GM21367 (cell line): ENCODE measurements around the gene PWWP2B.
"Not testable (repeated sequence)": the region's sequence is repeated elsewhere in the genome, so short reads cannot be mapped to it uniquely, and the experiment has no call there.

ENCODE experiments used
- ATAC-seq: cut with Tn5 transposase; IDR thresholded peaks from one replicate; pipeline ENCODE4 v1.9.1; 2021; ENCODE audit not compliant: unreplicated experiment

The PWWP2B gene

DNA sequence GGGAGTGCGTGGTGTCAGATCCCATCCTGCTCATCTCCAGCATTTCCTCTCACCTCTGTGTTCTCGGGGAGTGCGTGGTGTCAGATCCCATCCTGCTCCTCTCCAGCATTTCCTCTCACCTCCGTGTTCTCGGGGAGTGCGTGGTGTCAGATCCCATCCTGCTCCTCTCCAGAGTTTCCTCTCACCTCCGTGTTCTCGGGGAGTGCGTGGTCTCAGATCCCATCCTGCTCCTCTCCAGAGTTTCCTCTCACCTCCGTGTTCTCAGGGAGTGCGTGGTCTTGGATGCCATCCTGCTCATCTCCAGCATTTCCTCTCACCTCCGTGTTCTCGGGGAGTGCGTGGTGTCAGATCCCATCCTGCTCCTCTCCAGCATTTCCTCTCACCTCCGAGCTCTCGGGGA lies 18.0 kb upstream of the PWWP2B start:
- ATAC-seq, result not testable (repeated sequence)

DNA sequence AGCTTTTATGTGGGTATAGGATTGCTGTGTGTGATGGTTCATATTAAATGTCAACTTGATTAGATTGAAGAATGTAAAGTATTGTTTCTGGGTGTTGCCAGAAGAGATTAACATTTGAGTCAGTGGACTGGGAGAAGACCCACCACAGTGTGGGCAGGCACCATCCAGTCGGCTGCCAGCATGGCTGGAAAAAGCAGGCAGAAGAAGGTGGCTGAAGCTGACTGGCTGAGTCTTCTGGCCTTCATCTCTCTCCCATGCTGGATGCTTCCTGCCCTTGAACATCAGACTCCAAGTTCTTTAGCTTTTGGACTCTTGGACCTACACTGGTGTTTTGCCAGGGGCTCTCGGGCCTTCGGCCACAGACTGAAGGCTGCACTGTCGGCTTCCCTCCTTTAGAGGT lies 16.0 kb upstream of the PWWP2B start:
- ATAC-seq, result not testable (repeated sequence)

DNA sequence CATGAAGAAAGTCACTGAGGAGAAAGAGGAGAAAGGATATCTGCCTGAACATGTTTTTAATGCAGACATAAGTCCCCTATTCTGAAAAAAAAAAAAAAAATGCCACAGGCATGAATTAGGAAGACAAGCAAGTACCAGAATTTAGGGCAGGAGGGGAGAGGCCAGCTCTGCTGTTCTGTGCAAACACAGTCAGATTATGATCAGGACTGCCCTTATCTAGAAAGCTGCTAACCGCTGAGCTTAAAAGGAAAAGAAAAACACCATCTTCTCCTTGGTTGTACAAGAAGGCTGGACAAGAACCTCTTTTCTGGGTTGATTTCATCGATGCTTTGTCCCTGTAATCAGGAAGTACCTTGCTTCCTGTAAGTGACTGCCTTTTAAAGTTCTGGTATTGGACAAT lies 15.3 kb upstream of the PWWP2B start:
- ATAC-seq, result no peak

DNA sequence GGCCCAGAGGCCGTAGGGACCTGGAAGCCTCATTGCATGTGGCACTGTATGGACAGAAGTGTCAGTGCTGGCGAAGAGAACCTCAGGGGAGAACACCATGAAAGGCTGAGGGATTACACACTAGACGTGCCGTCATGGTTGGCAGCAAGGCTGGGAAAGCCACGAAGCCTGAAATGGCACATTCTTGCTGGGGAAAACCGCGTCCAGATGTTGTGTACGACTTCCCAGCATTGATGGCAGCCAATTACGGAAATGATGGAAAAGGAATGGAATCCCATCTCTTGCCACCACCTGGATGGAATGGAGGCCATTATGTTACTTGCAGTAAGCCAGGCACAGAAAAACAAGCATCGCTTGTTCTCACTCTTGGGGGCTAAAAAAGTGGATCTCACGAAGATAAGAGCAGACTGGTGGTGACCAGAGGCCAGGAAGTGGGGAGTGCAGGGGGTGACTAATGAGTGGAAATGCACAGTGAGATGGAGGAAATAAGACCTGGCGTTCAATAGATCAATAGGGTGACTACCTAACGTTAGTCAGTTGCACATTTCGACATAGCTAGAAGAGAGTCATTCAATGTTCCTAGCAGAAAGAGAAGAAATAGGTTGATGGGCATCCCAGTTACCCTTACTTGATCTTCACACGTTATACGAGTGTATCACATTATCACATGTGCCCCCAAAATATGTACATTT lies 14.6 kb upstream of the PWWP2B start:
- ATAC-seq, result no peak

DNA sequence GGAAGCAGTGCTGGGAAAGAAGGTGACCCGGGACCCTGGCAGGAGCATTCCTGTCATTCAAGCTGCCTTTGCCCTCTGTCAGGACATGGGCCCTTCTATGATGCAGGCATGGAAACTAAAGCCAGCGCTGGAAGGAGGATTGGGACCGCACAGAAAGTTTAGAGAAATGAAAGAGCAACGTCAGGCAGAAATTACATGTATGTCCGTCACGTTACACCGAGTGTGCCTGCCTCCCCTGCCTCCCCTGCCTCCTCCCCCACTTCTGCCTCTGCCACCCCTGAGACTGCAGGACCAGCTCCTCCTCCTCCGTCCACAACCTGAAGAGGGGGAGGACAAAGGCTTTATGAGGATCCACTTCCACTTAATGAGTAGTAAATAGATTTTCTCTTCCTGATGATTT lies 13.9 kb upstream of the PWWP2B start:
- no peak for ATAC-seq

DNA sequence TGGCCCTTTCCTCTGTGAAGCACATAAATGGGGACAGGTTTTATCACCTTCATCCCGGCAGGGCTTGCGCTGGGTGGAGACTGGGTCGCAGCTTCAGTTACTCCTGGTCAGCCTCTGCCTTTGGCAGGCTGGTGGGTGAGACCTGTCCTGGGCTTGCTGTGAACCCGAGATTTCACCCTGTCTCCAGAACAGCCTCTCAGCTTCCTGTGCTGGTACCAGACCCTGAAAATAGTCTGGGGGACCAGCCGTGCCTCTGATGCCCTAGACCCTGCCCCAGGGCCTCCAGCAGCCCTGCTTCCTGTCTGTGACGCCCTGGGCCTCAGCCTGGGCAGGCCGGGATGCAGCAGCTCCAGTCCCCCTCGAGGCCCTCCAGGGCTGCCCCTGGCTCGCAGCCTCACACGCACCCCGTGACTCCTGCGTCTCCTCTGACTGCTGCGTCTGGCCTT lies 13.2 kb upstream of the PWWP2B start:
- no peak for ATAC-seq

DNA sequence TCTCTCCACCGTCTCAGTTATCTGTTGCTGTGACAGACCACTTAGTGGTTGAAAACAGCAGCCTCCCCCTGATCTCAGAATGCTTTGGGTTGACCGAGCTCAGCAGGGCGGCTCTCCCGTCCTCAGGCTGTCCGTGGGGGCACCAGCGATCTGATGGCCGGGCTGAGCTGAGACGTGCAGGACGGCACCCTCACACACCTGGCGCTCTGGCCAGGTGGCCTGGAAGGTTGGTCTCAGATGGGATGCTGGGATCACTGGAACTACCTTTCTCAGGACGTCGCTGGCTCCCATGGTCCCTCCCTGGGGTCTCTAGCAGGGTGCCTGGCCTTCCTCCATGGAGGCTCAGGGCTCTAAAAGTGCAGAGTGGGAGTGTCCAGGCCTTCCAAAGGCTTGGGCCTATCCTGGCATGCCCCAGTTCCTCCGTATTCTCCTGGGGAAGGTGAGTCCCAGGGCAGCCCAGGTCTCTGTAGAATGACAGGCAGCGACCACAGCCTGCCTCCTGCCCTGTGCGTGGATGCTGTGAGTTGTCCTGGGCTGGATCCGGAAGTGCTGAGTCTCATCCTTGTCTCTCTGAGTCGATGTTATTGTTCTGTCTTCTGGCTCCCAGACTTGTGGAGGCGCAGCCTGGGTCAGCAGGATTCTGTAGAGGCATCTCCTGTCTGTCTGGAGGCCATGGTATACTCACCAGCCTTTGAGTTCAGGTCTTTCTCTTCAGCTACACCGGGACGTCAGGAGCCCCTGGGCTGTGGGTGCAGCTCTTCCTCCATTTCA lies 12.2 kb upstream of the PWWP2B start:
- no peak for ATAC-seq

DNA sequence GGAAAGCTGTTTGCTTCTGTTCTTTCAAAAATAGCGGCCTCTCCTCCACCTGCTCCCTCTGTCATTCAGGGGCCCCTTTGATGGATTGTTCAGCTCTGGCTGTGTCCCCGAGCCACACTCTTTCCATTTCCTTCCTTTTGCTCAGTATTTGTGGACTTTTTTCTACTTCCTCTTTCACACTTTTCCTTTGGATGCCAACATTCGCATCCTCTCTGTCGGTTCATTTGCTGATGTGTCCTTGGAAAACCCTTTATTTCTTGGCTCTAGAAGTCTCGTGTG lies 11.7 kb upstream of the PWWP2B start:
- ATAC-seq, result no peak

DNA sequence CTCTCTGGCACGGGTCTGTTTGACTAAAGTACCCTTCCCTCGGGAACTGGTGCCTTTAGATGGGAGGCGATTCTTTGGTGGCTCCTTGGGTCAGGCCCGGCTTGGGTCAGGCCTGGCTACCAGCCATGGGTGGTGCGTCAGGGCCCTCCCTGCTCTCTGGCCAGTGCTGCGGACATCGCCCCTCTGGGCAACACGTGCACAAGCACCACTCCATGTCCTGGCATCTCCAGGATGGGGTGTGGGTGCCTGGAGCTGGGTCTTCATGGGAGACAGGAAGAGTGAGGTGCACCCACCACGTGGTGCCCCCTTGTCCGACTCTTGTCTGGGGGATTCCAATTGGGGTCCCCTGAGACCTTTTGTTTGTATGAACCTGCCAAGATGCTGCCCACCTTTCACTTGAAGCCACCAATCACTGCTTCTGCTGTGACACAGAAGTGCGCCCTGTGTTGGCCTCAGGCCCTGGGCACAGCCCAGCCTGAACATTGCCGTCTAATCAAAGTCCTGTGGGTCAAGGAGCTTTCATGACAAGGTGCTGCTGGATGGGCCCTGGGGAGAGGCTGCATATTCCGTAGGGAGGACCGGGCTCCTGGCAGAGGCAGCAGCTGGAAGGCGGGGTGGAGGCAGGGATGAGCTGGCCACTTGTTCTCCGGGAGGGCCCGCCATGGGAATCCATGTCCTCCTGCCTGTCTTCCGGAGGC lies 11.1 kb upstream of the PWWP2B start:
- ATAC-seq, result no peak

DNA sequence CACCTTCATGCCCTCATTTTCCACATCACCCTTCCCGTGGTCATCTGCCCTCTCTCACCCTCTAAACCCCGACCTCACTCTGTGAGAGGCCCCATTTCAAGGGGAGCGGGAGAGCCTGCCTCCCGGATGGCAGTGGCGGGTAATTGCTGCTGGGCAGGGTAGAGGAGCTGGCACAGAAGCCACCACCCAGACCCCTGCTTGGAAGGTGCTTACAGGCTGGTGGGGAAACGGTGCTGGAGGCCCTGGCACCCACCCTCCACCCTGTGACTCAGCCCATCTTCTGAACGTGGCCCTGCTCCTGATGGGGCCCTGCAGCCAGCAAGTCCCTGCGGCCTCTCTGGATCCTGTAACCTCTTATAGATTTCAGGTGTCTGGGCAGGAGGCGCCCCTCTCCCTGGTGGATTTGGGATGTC lies 10.6 kb upstream of the PWWP2B start:
- no peak for ATAC-seq

DNA sequence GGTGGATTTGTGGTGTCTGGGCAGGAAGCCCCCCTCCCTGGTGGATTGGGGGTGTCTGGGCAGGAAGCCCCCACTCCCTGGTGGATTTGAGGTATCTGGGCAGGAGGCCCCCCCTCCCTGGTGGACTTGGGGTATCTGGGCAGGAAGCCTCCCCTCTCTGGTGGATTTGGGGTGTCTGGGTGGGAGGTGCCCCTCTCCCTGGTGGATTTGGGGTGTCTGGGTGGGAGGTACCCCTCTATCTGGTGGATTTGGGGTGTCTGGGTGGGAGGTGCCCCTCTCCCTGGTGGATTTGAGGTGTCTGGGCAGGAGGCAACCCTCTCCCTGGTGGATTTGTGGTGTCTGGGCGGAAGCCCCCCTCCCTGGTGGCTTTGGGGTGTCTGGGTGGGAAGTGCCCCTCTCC lies 10.1 kb upstream of the PWWP2B start:
- ATAC-seq, result not testable (repeated sequence)

DNA sequence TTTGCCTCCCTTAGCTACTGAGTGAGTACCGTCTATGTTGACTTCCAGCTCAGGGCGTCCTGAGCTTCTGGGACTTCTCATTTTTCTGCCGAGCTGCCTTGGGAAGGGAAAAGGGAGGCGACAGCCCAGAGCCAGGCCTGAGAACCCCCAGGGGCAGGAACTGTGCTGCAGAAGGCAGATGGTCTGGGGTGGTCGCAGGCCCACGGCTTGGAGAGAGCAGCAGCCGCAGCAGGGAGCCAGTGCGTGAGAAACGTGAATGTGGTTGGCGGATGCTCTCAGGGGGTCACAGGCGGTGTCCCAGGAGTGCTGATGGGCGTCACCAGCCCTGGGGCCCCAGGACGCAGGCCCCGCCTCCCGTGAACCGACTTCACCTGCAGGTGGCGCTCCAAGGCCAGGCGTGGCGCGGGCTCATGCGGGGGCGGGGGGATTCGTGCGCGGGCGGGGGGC lies 9.2 kb upstream of the PWWP2B start:
- ATAC-seq, result no peak

DNA sequence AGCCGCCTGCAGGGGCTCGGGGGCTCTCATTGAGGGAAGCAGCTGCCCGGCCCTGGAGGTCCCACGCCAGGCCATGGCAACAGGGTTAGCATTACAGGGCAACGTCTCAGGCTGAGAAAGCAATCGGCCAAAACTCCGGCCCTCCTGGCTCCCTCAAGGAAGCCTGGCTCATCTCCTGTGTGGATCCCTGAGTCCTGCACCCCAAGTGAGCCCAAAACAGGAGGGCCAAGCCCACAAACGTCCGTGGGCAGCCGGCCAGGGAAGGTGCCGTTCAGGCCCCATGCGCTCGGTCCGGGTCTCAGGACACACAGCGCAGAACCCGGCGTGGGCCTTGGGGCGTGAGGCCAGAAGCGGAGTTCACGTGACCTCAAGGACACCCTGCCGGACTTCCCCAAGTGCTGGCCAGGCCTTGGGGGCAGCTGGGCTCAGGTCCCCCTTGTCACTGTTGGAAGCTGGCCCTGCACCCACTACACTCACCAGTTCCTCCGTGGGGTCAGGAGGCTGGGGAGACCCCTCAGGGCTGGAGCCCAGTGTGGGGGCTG lies 8.0 kb upstream of the PWWP2B start:
- ATAC-seq, result no peak

DNA sequence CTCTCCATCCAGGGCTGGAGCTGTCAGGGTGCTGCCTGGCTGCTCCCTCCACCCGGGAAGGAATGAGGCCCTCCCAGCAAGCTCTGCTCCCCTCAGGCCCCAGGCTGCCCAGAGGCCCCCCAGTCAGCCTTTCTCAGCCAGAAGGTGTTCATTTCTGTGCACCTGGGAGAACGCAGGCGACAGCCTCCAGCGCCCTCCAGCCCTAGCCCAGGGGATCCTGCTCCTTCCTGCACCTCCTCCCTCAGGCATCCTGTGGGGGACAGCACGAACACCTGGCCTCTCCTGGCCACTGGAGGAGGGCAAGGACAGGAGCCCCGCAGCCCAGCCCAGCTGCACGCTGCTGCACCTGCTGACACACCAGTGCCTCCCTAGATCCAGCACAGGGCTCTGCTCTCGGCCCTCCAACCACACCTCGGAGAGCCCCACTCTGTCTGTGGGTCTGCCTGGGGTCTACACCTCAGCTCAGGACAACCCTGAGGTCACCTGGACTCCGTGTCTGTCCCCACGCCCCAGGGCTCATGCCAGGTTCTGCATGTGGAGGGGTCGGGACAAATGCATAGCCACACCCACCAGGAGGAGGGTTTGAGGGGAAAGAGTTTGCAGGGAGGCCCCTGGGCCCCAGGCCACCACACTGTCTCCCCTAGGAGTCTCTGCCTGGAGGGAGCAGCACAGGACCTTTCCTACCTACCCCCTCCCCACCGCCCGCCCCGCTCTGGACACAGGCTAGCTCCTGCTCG lies 7.4 kb upstream of the PWWP2B start:
- ATAC-seq, result no peak

DNA sequence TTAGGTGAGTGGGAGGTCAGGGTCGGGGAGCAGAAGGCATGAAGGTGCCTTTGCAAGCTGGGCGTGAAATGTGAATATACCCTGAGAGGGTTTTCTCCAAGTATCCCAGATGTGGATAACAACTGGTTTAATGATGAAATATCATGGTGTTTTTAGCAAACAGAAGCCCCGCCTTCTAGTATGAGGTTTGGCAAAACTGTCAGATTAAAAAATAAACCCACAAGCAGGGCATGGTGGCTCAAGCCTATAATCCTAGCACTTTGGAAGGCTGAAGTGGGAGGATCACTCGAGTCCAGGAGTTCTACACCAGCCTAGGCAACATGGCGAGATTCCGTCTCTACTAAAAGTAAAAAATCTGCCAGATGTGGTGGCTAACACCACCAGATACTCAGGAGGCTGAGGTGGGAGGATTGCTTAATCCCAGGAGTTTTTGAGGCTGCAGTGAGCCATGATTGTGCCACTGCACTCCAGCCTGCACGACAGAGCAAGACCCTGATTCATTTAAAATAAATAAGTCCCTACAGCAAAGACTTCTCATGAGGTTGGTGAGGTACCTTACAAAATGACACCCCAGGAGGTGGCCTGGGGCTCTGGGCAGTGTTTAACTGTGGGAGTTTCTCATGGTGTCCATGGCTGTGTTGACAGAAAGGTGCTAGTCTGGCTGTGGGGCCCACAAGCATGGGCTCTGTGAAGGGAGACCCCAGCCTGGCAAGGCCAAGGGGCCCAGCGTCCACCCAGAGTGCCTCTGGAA lies 6.7 kb upstream of the PWWP2B start:
- ATAC-seq, result no peak

DNA sequence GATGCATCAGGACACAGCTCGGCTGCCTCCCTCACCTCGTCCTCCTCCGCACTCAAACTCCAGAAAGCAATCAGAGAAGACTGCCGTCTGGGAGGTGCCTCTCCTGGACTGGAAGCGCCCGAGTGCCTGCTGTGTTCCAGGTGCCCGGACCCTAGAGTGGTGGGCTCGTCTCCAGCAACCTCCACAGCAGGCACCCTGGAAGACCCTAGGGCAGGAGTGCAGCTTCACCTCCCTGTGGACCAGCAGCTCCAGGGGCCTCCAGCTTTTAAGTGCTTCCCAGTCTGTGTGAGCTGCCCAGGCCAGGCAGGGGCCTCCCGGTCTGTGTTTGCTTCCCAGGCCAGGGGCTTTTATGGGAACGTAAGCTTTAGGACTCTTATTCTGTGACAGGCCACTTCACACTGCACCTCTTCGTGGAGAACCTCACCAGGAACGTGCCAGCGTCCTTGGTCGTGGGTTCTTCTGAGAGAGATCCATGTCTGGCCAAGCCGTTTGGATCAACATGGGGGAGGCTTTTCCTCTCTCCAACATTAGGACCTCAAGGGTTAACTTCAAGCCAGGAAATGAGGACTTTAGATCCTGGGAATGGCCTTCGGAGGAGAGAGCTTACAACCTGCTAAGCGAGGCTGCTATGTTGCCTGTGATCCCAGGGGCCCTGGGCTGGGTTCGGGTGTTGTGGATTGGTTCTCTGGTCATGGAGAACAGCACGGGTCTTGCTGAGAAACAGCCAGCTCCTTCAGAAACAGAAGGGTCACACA lies 5.9 kb upstream of the PWWP2B start:
- no peak for ATAC-seq

DNA sequence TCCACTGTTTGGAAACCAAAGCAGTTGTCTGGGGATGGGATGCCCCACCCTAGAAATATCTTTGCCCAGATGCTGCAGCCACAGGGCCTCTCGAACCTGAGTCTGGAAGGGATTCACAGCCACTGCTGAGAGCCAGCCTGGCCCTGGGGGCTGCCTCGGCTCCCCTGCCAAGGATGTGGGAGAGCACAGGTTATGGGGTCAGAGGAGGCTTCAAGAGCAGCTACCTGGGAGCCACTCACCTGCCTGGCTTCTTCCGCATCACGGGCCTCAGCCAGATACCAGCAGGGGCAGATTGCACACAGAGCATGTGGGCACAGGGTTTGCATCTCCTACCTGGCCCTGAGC lies 5.4 kb upstream of the PWWP2B start:
- ATAC-seq, result no peak

DNA sequence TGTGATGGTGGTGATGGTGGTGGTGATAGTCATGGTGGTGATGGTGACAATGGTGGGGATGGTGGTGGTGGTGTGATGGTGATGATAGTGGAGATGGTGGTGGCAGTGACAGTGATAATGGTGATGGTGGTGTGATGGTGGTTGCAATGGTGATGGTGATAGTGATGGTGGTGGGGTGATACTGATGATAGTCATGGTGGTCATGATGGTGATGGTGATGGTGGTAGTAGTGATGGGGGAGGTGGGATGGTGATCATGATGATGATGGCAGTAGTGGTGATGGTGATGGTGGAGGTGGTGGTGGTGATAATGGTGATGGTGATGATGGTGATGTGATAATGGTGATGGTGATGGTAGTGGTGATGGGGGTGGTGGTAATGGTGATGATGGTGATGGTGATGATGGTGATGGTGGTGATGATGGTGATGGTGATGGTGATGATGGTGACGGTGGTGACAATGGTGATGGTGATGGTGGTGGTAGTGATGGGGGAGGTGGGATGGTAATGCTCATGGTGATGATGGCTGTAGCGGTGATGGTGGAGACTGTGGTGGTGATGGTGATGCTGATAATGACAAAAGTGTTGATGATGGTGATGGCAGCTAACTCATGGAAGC lies 4.7 kb upstream of the PWWP2B start:
- no peak for ATAC-seq
